Caco-2 (cell line): ENCODE data around the gene UCHL3. TPM values are rescaled to one million over a fixed set of nuclear protein-coding genes. Genes with fewer than 3 reads are reported as not detected.
A peak's percentile ranks its signal among the peaks of the same experiment; 100 is the strongest.

ENCODE experiments used
- BruUV-seq: library from RNA; stranded (reverse); fragments of 400-500 nt; replicated peaks from 2 replicates; lab custom pipeline; 2021; lab: Mats Ljungman, UMichigan
- CTCF ChIA-PET: fragments of 300-600 bp; sonication (Branson Sonifier 250); formaldehyde crosslinking; loops from one replicate; lab custom pipeline; 2022; ENCODE audit warnings: antibody characterized with exemption; lab: Charles Lee
- POLR2A ChIA-PET: fragments of 300-600 bp; sonication (Branson Sonifier 250); formaldehyde crosslinking; loops from one replicate; lab custom pipeline; 2022; ENCODE audit warnings: antibody characterized with exemption; lab: Charles Lee
- DNase-seq, 2 experiments: peaks; one replicate each; pipeline versions ENCODE4 v3.0.0 to v3.0.0-alpha.2; 2020 to 2022
- H3K27me3 ChIP-seq: replicated peaks from 2 replicates; pipeline ENCODE4 v1.6.0; 2011; ENCODE audit warnings: low read length; ENCODE audit not compliant: control insufficient read depth, insufficient read depth
- H3K36me3 ChIP-seq: 2 replicates; pipeline ENCODE4 v1.5.1; 2011; ENCODE audit warnings: low read length; ENCODE audit not compliant: control insufficient read depth, insufficient read depth
- H3K4me1 ChIP-seq: fragments of 250-450 bp; sonication (Bioruptor Pico); 2 replicates; pipeline ENCODE4 v1.5.1; 2020; ENCODE audit warnings: mild to moderate bottlenecking
- H3K4me3 ChIP-seq: 2 replicates; pipeline ENCODE4 v1.5.1; 2011; ENCODE audit warnings: low read depth, mild to moderate bottlenecking, control low read depth, low read length
- H3K9me3 ChIP-seq: fragments of 250-450 bp; sonication (Bioruptor Pico); 2 replicates; pipeline ENCODE4 v1.5.1; 2020; ENCODE audit warnings: mild to moderate bottlenecking, moderate library complexity
- H3K27ac Mint-ChIP-seq: one replicate; pipeline ENCODE4 v1.8.0; 2022; ENCODE audit warnings: mixed read lengths; ENCODE audit not compliant: unreplicated experiment
- H3K27me3 Mint-ChIP-seq: one replicate; pipeline ENCODE4 v1.8.0; 2022; ENCODE audit warnings: mixed read lengths; ENCODE audit not compliant: insufficient read depth, unreplicated experiment
- H3K36me3 Mint-ChIP-seq: one replicate; pipeline ENCODE4 v1.8.0; 2022; ENCODE audit warnings: mild to moderate bottlenecking, mixed read lengths; ENCODE audit not compliant: insufficient read depth, unreplicated experiment
- H3K4me1 Mint-ChIP-seq: one replicate; pipeline ENCODE4 v1.8.0; 2022; ENCODE audit warnings: low read depth, mixed read lengths; ENCODE audit not compliant: unreplicated experiment
- H3K4me3 Mint-ChIP-seq: one replicate; pipeline ENCODE4 v1.8.0; 2022; ENCODE audit warnings: mild to moderate bottlenecking, moderate library complexity, mixed read lengths; ENCODE audit not compliant: unreplicated experiment
- H3K9me3 Mint-ChIP-seq: one replicate; pipeline ENCODE4 v1.8.0; 2022; ENCODE audit warnings: mixed read lengths; ENCODE audit not compliant: unreplicated experiment
- CTCF ChIP-seq, 2 experiments: fragments of 200-600 bp in 1 of 2; IDR thresholded peaks; 1 replicate in 1 of 2; 2 replicates in 1 of 2; pipeline versions ENCODE4 v1.5.1 to v1.8.0; 2011 to 2022; ENCODE audit warnings: antibody characterized with exemption in 1 of 2, control low read depth in 1 of 2, inconsistent platforms in 1 of 2, low read depth in 1 of 2, low read length in 1 of 2, mild to moderate bottlenecking in 1 of 2, moderate library complexity in 1 of 2; ENCODE audit not compliant: insufficient read depth in 1 of 2, severe bottlenecking in 1 of 2, unreplicated experiment in 1 of 2
- intact Hi-C: fragments of 100-400 bp; cut with micrococcal nuclease; formaldehyde crosslinking; loops from one replicate; pipeline ENCODE4 v1.10.0; 2022; ENCODE audit not compliant: unreplicated experiment
- total RNA-seq: library from RNA; stranded (reverse); gene quantifications from 2 replicates; pipeline ENCODE4 v1.2.3, GENCODE V29; 2022

UCHL3 gene
- total RNA-seq, 1 experiment from 2014 or later, result 122 TPM

- ChIA-PET CTCF (no interaction called here), POLR2A (interaction anchor here (0.6 kb wide), 1 partner anchor 126 kb away, joined by 13 read pairs; no protein-coding TSS in a partner anchor)
- H3K4me3 ChIP-seq, result no peak overlapping the region
- H3K4me1 ChIP-seq, result no peaks in the 10 kb centered on the region
- H3K27me3 ChIP-seq, result no peaks in the 10 kb centered on the region
- BruUV-seq, result no TSS peak
- H3K9me3 Mint-ChIP-seq, result no peaks in the 10 kb centered on the region
- H3K4me1 Mint-ChIP-seq, result peaks cover 20% of the 10 kb centered on the region
- intact Hi-C loops, result no loop called here
- DNase-seq, result no peak
- H3K27ac Mint-ChIP-seq, result no peak overlapping the region
- H3K36me3 Mint-ChIP-seq, result peaks cover 31% of the 10 kb centered on the region
- H3K36me3 ChIP-seq, result no peaks in the 10 kb centered on the region; the same call in 1 of the 2 replicates
- no peak overlapping the region for H3K4me3 Mint-ChIP-seq
- no peaks in the 10 kb centered on the region for H3K27me3 Mint-ChIP-seq
- TF ChIP-seq CTCF (IDR thresholded peaks at IDR 0.05; ENCODE audit: insufficient read depth in 1 of 2, low read depth in 1 of 2, low read length in 1 of 2, severe bottlenecking in 1 of 2, unreplicated experiment in 1 of 2), result no peak
- no peaks in the 10 kb centered on the region for H3K9me3 ChIP-seq
Measured at GRCh38 chr13:75558145-75558840, 8.7 kb downstream of the UCHL3 start.

GRCh38 chr13:75566658-75567057, 17.1 kb downstream of the UCHL3 start:
- intact Hi-C loops, result loop anchor here (2.0 to 10.0 kb wide), 3 partner anchors 70 to 268 kb away; partner anchors contain the start of gene LMO7
- H3K36me3 ChIP-seq, result no peaks in the 10 kb centered on the region
- H3K36me3 Mint-ChIP-seq, result peaks cover 55% of the 10 kb centered on the region
- ChIA-PET CTCF (no interaction called here), POLR2A (no interaction called here)
- H3K9me3 Mint-ChIP-seq, result no peaks in the 10 kb centered on the region
- no peaks in the 10 kb centered on the region for H3K4me1 Mint-ChIP-seq
- no peak overlapping the region for H3K27ac Mint-ChIP-seq
- no peaks in the 10 kb centered on the region for H3K27me3 ChIP-seq
- DNase-seq, result no peak
- H3K4me3 Mint-ChIP-seq, result no peak overlapping the region
- TF ChIP-seq CTCF (IDR thresholded peaks at IDR 0.05; ENCODE audit: insufficient read depth in 1 of 2, low read depth in 1 of 2, low read length in 1 of 2, severe bottlenecking in 1 of 2, unreplicated experiment in 1 of 2), result peak; percentile 24 to 30
- no TSS peak for BruUV-seq
- no peak overlapping the region for H3K4me3 ChIP-seq
- H3K9me3 ChIP-seq, result no peaks in the 10 kb centered on the region
- no peaks in the 10 kb centered on the region for H3K4me1 ChIP-seq
- no peaks in the 10 kb centered on the region for H3K27me3 Mint-ChIP-seq

GRCh38 chr13:75569576-75569975, 20.0 kb downstream of the UCHL3 start:
- Histone ChIP-seq H3K27me3 (no peaks in the 10 kb centered on the region), H3K4me1 (no peaks in the 10 kb centered on the region), H3K9me3 (no peaks in the 10 kb centered on the region), H3K36me3 (no peaks in the 10 kb centered on the region; the same call in 1 of the 2 replicates), H3K4me3 (no peak overlapping the region)
- H3K9me3 Mint-ChIP-seq, result no peaks in the 10 kb centered on the region
- peaks cover 73% of the 10 kb centered on the region for H3K36me3 Mint-ChIP-seq
- POLR2A ChIA-PET, result no interaction called here
- no peak for TF ChIP-seq CTCF (IDR thresholded peaks at IDR 0.05; ENCODE audit: insufficient read depth in 1 of 2, low read depth in 1 of 2, low read length in 1 of 2, severe bottlenecking in 1 of 2, unreplicated experiment in 1 of 2)
- CTCF ChIA-PET, result no interaction called here
- BruUV-seq, result no TSS peak
- H3K4me3 Mint-ChIP-seq, result no peak overlapping the region
- H3K4me1 Mint-ChIP-seq, result no peaks in the 10 kb centered on the region
- no peak for DNase-seq
- no peak overlapping the region for H3K27ac Mint-ChIP-seq
- intact Hi-C loops, result loop anchor here (5.0 to 10.0 kb wide), 2 partner anchors 103 to 265 kb away; no protein-coding TSS in a partner anchor
- H3K27me3 Mint-ChIP-seq, result no peaks in the 10 kb centered on the region
